Bone marrow (tissue), 2 donors: ENCODE results near the gene LGALS4.
A peak's percentile ranks its signal among the peaks of the same experiment; 100 is the strongest.
"Not testable (repeated sequence)": the region's sequence is repeated elsewhere in the genome, so short reads cannot be mapped to it uniquely, and the experiment has no call there.

Experiments
- DNase-seq, 2 donors: peaks; one replicate each; lab custom pipeline; 2025; lab: John Stamatoyannopoulos, UW

The LGALS4 gene

GRCh38 chr19:38770228-38770948, 42.4 kb downstream of the LGALS4 start:
- DNase-seq: not testable (repeated sequence)

- peak; percentile 76 to 79 for DNase-seq
These were observed 43.0 kb downstream of the LGALS4 start for GRCh38 chr19:38769635-38770211.

- no peak for DNase-seq
These were observed 46.3 kb downstream of the LGALS4 start for GRCh38 chr19:38766276-38767047.

- no peak for DNase-seq
These were observed 47.5 kb downstream of the LGALS4 start for GRCh38 chr19:38765214-38765613.

GRCh38 chr19:38763795-38764220, 48.9 kb downstream of the LGALS4 start:
- no peak for DNase-seq

GRCh38 chr19:38761884-38762389, 50.8 kb downstream of the LGALS4 start:
- not testable (repeated sequence) for DNase-seq

- DNase-seq: not testable (repeated sequence)
These were observed 51.8 kb downstream of the LGALS4 start for GRCh38 chr19:38760805-38761517.

- no peak for DNase-seq
These were observed 53.1 kb downstream of the LGALS4 start for GRCh38 chr19:38759590-38760003.

GRCh38 chr19:38754196-38754595, 58.5 kb downstream of the LGALS4 start:
- DNase-seq: not testable (repeated sequence)

GRCh38 chr19:38753783-38754182, 59.0 kb downstream of the LGALS4 start:
- DNase-seq: not testable (repeated sequence)
